Liver (tissue), 3 donors: Measurements from ENCODE around the gene AP5Z1.

Experiments used
- ATF3 ChIP-seq: IDR thresholded peaks from 2 replicates; pipeline ENCODE4 v1.6.1; 2016; ENCODE audit warnings: antibody characterized with exemption
- CTCF ChIP-seq: fragments of 150-350 bp; IDR thresholded peaks from 2 replicates; pipeline ENCODE4 v1.5.1; 2017; ENCODE audit warnings: improper control_type of control experiment, low read depth, low read length; ENCODE audit not compliant: missing input control
- JUND ChIP-seq, 2 donors: IDR thresholded peaks; 2 replicates each; pipeline ENCODE4 v1.6.1; 2016; ENCODE audit warnings: antibody characterized with exemption in 2 of 2
- MAX ChIP-seq: IDR thresholded peaks from 2 replicates; pipeline ENCODE4 v1.6.1; 2016; ENCODE audit warnings: antibody characterized with exemption
- NR2F2 ChIP-seq: IDR thresholded peaks from 2 replicates; pipeline ENCODE4 v1.6.1; 2016; ENCODE audit warnings: antibody characterized with exemption
- RAD21 ChIP-seq, 2 donors: IDR thresholded peaks; 2 replicates each; pipeline ENCODE4 v1.6.1; 2016; ENCODE audit warnings: antibody characterized with exemption in 2 of 2, mild to moderate bottlenecking in 2 of 2
- REST ChIP-seq: IDR thresholded peaks from 2 replicates; pipeline ENCODE4 v1.6.1; 2016; ENCODE audit warnings: antibody characterized with exemption, mild to moderate bottlenecking
- RXRA ChIP-seq, 2 donors: IDR thresholded peaks; 2 replicates each; pipeline ENCODE4 v1.6.1; 2017 to 2018; ENCODE audit warnings: antibody characterized with exemption in 2 of 2, mild to moderate bottlenecking in 1 of 2
- SP1 ChIP-seq: IDR thresholded peaks from 2 replicates; pipeline ENCODE4 v1.6.1; 2018; ENCODE audit warnings: antibody characterized with exemption, mild to moderate bottlenecking
- TAF1 ChIP-seq: conservative IDR thresholded peaks from 2 replicates; pipeline ENCODE4 v1.6.1; 2016; ENCODE audit warnings: antibody characterized with exemption, mild to moderate bottlenecking
- YY1 ChIP-seq: IDR thresholded peaks from 2 replicates; pipeline ENCODE4 v1.6.1; 2016; ENCODE audit warnings: antibody characterized with exemption, mild to moderate bottlenecking
- ZBTB33 ChIP-seq: IDR thresholded peaks from 2 replicates; pipeline ENCODE4 v1.6.1; 2016; ENCODE audit warnings: antibody characterized with exemption
- donor health status: healthy.
- donor health status: healthy.

GRCh38 chr7:4789194-4790077 is 14.0 kb downstream of the AP5Z1 start:
- TF ChIP-seq CTCF (no peak), YY1 (no peak), RAD21 (IDR thresholded peaks at IDR 0.05) (no peak), ATF3 (no peak), ZBTB33 (no peak), MAX (no peak), REST (no peak), SP1 (no peak), RXRA (IDR thresholded peaks at IDR 0.05) (no peak), TAF1 (no peak), JUND (IDR thresholded peaks at IDR 0.05) (no peak), NR2F2 (no peak)
